Measurements from ENCODE around the gene DYNLT1.

DNA sequence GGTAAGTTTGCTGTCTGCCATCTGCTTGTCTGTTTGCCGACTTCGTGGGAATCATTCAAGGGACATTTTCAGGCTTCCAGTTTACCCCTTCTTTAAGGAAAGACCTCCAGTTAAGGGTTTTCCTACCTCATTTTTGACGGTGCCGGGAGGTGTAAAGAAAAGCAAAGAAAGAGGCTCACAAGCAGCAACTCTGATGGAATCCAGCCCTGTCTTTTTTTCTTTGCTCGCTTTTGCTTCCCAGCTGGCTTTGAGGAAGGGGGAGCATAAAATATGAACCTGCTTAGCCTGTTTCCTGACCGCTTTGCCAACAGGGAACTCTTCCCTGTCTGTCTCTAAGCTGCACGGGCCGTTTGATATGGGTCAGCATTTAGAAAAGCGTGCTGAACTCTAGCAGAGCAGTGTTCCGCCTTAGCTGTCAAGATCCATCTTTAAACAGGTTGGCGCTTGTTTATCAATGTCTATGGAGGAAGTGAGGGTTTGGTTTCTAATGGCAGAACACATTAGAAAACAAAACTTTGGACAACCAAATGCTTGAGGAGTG is 19.2 kb upstream of the DYNLT1 start:
- TF ChIP-seq, protein P1, sequence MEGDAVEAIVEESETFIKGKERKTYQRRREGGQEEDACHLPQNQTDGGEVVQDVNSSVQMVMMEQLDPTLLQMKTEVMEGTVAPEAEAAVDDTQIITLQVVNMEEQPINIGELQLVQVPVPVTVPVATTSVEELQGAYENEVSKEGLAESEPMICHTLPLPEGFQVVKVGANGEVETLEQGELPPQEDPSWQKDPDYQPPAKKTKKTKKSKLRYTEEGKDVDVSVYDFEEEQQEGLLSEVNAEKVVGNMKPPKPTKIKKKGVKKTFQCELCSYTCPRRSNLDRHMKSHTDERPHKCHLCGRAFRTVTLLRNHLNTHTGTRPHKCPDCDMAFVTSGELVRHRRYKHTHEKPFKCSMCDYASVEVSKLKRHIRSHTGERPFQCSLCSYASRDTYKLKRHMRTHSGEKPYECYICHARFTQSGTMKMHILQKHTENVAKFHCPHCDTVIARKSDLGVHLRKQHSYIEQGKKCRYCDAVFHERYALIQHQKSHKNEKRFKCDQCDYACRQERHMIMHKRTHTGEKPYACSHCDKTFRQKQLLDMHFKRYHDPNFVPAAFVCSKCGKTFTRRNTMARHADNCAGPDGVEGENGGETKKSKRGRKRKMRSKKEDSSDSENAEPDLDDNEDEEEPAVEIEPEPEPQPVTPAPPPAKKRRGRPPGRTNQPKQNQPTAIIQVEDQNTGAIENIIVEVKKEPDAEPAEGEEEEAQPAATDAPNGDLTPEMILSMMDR (conservative IDR thresholded peaks at IDR 0.05; ENCODE audit: low read depth, low read length): no peak
- no peak for TF ChIP-seq EZH2 (IDR thresholded peaks at IDR 0.05; ENCODE audit: low read length, unreplicated experiment)

Measured in PC-3 (cell line).